SK-N-SH (cell line): ENCODE measurements around the gene BSN. TPM values are rescaled to one million over a fixed set of nuclear protein-coding genes. Genes with fewer than 3 reads are reported as not detected.

Experiments used
- CTCF ChIA-PET: fragments of 300-600, 350-600 bp; formaldehyde crosslinking; extraction: SDS; loops from one replicate; lab custom pipeline; 2021; lab: Yijun Ruan, JAX
- POLR2A ChIA-PET: fragments of 350-600 bp; sonication (Branson Sonifier 250); formaldehyde crosslinking; extraction: SDS; loops from one replicate; lab custom pipeline; 2020; ENCODE audit warnings: antibody characterized with exemption, inconsistent platforms; lab: Yijun Ruan, JAX
- DNase-seq: peaks from one replicate; pipeline ENCODE4 v3.0.0; 2012
- H2AFZ ChIP-seq: fragments of 200-600 bp; sonication (generic); 2 replicates; pipeline ENCODE4 v1.8.1; 2016; ENCODE audit warnings: antibody characterized with exemption, mild to moderate bottlenecking, low read depth
- H3F3A ChIP-seq: fragments of 200-600 bp; sonication (generic); replicated peaks from 2 replicates; pipeline ENCODE3; 2016; ENCODE audit warnings: antibody characterized with exemption, mild to moderate bottlenecking; ENCODE audit not compliant: insufficient read depth
- H3K27ac ChIP-seq, 2 experiments: fragments of 200-500 bp in 1 of 2; fragments of 200-600 bp in 1 of 2; sonication (Bioruptor generic) in 1 of 2; sonication (generic), shearing (Covaris generic) in 1 of 2; 2 replicates each; pipeline versions ENCODE4 v1.5.1 to v1.6.1; 2014 to 2016; ENCODE audit warnings: low read depth in 2 of 2, inconsistent platforms in 1 of 2, low read length in 1 of 2, mild to moderate bottlenecking in 1 of 2, mixed read lengths in 1 of 2
- H3K27me3 ChIP-seq: fragments of 200-600 bp; sonication (generic), shearing (Covaris generic); 2 replicates; pipeline ENCODE4 v1.6.1; 2016; ENCODE audit warnings: mixed run types; ENCODE audit not compliant: insufficient read depth
- H3K36me3 ChIP-seq, 2 experiments: fragments of 200-500 bp in 1 of 2; fragments of 200-600 bp in 1 of 2; sonication (Bioruptor generic) in 1 of 2; sonication (generic) in 1 of 2; replicated peaks in 1 of 2; 2 replicates each; pipeline versions ENCODE3 to v1.5.1; 2014 to 2016; ENCODE audit warnings: low read length in 1 of 2, mild to moderate bottlenecking in 1 of 2; ENCODE audit not compliant: insufficient read depth in 2 of 2, control insufficient read depth in 1 of 2
- H3K4me1 ChIP-seq, 2 experiments: fragments of 200-500 bp in 1 of 2; fragments of 200-600 bp in 1 of 2; sonication (Bioruptor generic) in 1 of 2; sonication (generic), shearing (Covaris generic) in 1 of 2; 2 replicates each; pipeline versions ENCODE4 v1.5.1 to v1.6.1; 2014 to 2016; ENCODE audit warnings: low read depth in 1 of 2, low read length in 1 of 2, mixed run types in 1 of 2; ENCODE audit not compliant: insufficient read depth in 2 of 2, control insufficient read depth in 1 of 2
- H3K4me2 ChIP-seq: fragments of 200-600 bp; sonication (generic), shearing (Covaris generic); 2 replicates; pipeline ENCODE4 v1.6.1; 2017; ENCODE audit warnings: mixed run types
- H3K4me3 ChIP-seq, 2 experiments: fragments of 200-500 bp in 1 of 2; fragments of 200-600 bp in 1 of 2; sonication (Bioruptor generic) in 1 of 2; sonication (generic), shearing (Covaris generic) in 1 of 2; 2 replicates each; pipeline versions ENCODE4 v1.5.1 to v1.8.1; 2014 to 2016; ENCODE audit warnings: low read depth in 2 of 2, inconsistent platforms in 1 of 2, low read length in 1 of 2, mild to moderate bottlenecking in 1 of 2, mixed read lengths in 1 of 2, moderate library complexity in 1 of 2
- H3K79me2 ChIP-seq: fragments of 200-600 bp; sonication (generic); 2 replicates; pipeline ENCODE4 v1.8.1; 2017; ENCODE audit warnings: mild to moderate bottlenecking; ENCODE audit not compliant: insufficient read depth
- H3K9ac ChIP-seq: fragments of 200-600 bp; sonication (generic); 2 replicates; pipeline ENCODE4 v1.6.1; 2017; ENCODE audit warnings: mixed run types
- H3K9me2 ChIP-seq: fragments of 200-600 bp; sonication (generic); 2 replicates; pipeline ENCODE4 v1.6.1; 2017; ENCODE audit warnings: mixed run types
- H3K9me3 ChIP-seq: fragments of 200-600 bp; sonication (generic); 2 replicates; pipeline ENCODE4 v1.6.1; 2017; ENCODE audit warnings: mixed run types, mild to moderate bottlenecking, moderate library complexity
- H4K20me1 ChIP-seq: fragments of 200-600 bp; sonication (generic); 2 replicates; pipeline ENCODE4 v1.6.1; 2017; ENCODE audit warnings: mild to moderate bottlenecking, mixed run types; ENCODE audit not compliant: insufficient read depth
- CHD2 ChIP-seq: fragments of 150-350 bp; IDR thresholded peaks from 2 replicates; pipeline ENCODE4 v1.6.1; 2018; ENCODE audit warnings: low read length; ENCODE audit not compliant: partially characterized antibody
- CTCF ChIP-seq: fragments of 200-600 bp; sonication (generic); IDR thresholded peaks from 2 replicates; pipeline ENCODE4 v1.6.1; 2017; ENCODE audit warnings: antibody characterized with exemption, mild to moderate bottlenecking, moderate library complexity
- EZH2phosphoT487 ChIP-seq: fragments of 200-600 bp; sonication (generic); IDR thresholded peaks from 2 replicates; pipeline ENCODE4 v1.6.1; 2017; ENCODE audit warnings: low read depth, mixed run types, mild to moderate bottlenecking, antibody characterized with exemption, moderate library complexity, borderline replicate concordance
- FOXJ3 ChIP-seq: sonication (generic); formaldehyde crosslinking; IDR thresholded peaks from 2 replicates; pipeline ENCODE4 v1.5.1; 2020; ENCODE audit warnings: mild to moderate bottlenecking, missing genetic modification reagents
- FOXM1 ChIP-seq: IDR thresholded peaks from 2 replicates; pipeline ENCODE4 v1.4.0; 2012; ENCODE audit warnings: low read depth, mild to moderate bottlenecking
- GABPA ChIP-seq: IDR thresholded peaks from 2 replicates; pipeline ENCODE4 v1.4.0; 2012; ENCODE audit warnings: low read depth, mild to moderate bottlenecking
- GATA2 ChIP-seq: sonication (generic); formaldehyde crosslinking; IDR thresholded peaks from 2 replicates; pipeline ENCODE4 v1.5.0; 2020; ENCODE audit warnings: mild to moderate bottlenecking, missing genetic modification reagents
- IRF3 ChIP-seq: fragments of 150-350 bp; IDR thresholded peaks from 2 replicates; pipeline ENCODE4 v1.6.1; 2016; ENCODE audit warnings: mild to moderate bottlenecking, low read depth, low read length
- JUND ChIP-seq: IDR thresholded peaks from 2 replicates; pipeline ENCODE4 v1.4.0; 2012
- MEF2A ChIP-seq: IDR thresholded peaks from 2 replicates; pipeline ENCODE4 v1.4.0; 2012; ENCODE audit warnings: low read depth, borderline replicate concordance
- MXI1 ChIP-seq: IDR thresholded peaks from 2 replicates; pipeline ENCODE4 v1.6.1; 2012; ENCODE audit warnings: mild to moderate bottlenecking, low read depth, low read length, improper control_type of control experiment
- NFIC ChIP-seq: IDR thresholded peaks from 2 replicates; pipeline ENCODE4 v1.4.0; 2012; ENCODE audit warnings: borderline replicate concordance
- NRF1 ChIP-seq: IDR thresholded peaks from 2 replicates; pipeline ENCODE4 v1.6.1; 2012; ENCODE audit warnings: low read depth, mild to moderate bottlenecking, low read length
- PBX3 ChIP-seq: IDR thresholded peaks from 2 replicates; pipeline ENCODE4; 2012
- POLR2AphosphoS5 ChIP-seq: IDR thresholded peaks from 2 replicates; pipeline ENCODE4 v1.6.1; 2012; ENCODE audit warnings: low read depth, low read length
- RAD21 ChIP-seq: IDR thresholded peaks from 2 replicates; pipeline ENCODE4 v1.6.1; 2012; ENCODE audit warnings: mild to moderate bottlenecking, low read length
- RFX5 ChIP-seq: IDR thresholded peaks from 2 replicates; pipeline ENCODE4 v1.6.1; 2012; ENCODE audit warnings: mild to moderate bottlenecking, improper control_type of control experiment, low read length
- SIN3A ChIP-seq: IDR thresholded peaks from 2 replicates; pipeline ENCODE4 v1.6.1; 2012; ENCODE audit warnings: low read depth, mild to moderate bottlenecking, low read length, moderate library complexity, borderline replicate concordance
- TEAD4 ChIP-seq: IDR thresholded peaks from 2 replicates; pipeline ENCODE4 v1.4.0; 2012; ENCODE audit warnings: mild to moderate bottlenecking, borderline replicate concordance; ENCODE audit not compliant: insufficient read depth
- USF1 ChIP-seq: IDR thresholded peaks from 2 replicates; pipeline ENCODE4 v1.4.0; 2012; ENCODE audit warnings: low read depth, borderline replicate concordance
- YY1 ChIP-seq: IDR thresholded peaks from 2 replicates; pipeline ENCODE4 v1.4.0; 2012; ENCODE audit warnings: low read depth, mild to moderate bottlenecking
- ZBTB33 ChIP-seq: IDR thresholded peaks from 2 replicates; pipeline ENCODE4 v1.4.0; 2012; ENCODE audit warnings: low read depth, borderline replicate concordance
- WGBS: methylation state at CpG from one replicate; pipeline ENCODE4 v1.1.6; 2017; ENCODE audit warnings: low lambda C conversion rate; 5-methylcytosine and 5-hydroxymethylcytosine counted together
- polyA plus RNA-seq, 3 experiments: library from polyadenylated mRNA; depleted of rRNA; stranded (reverse); fragments of >200 nt; gene quantifications; 2 replicates each; pipeline ENCODE4 v1.2.3, GENCODE V29; 2012

Gene BSN
- polyA plus RNA-seq, 1 of the 3 experiments (the other 2 are of a cell fraction) = 0.07 TPM

GRCh38 chr3:49716169-49716568 lies 161.9 kb downstream of the BSN start:
- ChIA-PET POLR2A (no interaction called here), CTCF (interaction anchor here (7.9 kb wide), 1 partner anchor 14 kb away, joined by 76 read pairs; no protein-coding TSS in a partner anchor)
- Histone ChIP-seq H3K27me3 (no peaks in the 10 kb centered on the region), H3K4me2 (no peak overlapping the region)
- TF ChIP-seq SIN3A = no peak
- TF ChIP-seq POLR2AphosphoS5 = no peak
- TF ChIP-seq RAD21 = no peak
- no peak for TF ChIP-seq FOXJ3 (CRISPR knock-in tag)
- no peak for TF ChIP-seq JUND
- TF ChIP-seq RFX5 = no peak
- TF ChIP-seq NRF1 = no peak
- TF ChIP-seq EZH2phosphoT487 = no peak
- TF ChIP-seq GATA2 (CRISPR knock-in tag) = no peak
- TF ChIP-seq IRF3 = no peak
- no peak for TF ChIP-seq CHD2
- no peak for TF ChIP-seq GABPA
- no peak for TF ChIP-seq NFIC
- TF ChIP-seq, all 33 proteins: peak for 0
- no peak overlapping the region for H2AFZ ChIP-seq
- H3K4me3 ChIP-seq = no peak overlapping the region
- H3K4me1 ChIP-seq = peaks cover 0 to 12% of the 10 kb centered on the region in 2 experiments; a peak in 1 of 4 replicates
- peaks cover 2 to 24% of the 10 kb centered on the region in 2 experiments for H3K36me3 ChIP-seq
- H3K9ac ChIP-seq = no peak overlapping the region
- peaks cover 6% of the 10 kb centered on the region for H3F3A ChIP-seq
- no peak overlapping the region for H3K27ac ChIP-seq
- peak; percentile 4 for DNase-seq
- no peaks in the 10 kb centered on the region for H3K79me2 ChIP-seq
- no peaks in the 10 kb centered on the region for H3K9me3 ChIP-seq
- H4K20me1 ChIP-seq = no peaks in the 10 kb centered on the region
- H3K9me2 ChIP-seq = no peaks in the 10 kb centered on the region
- no CpG with 5 or more reads among the region's 7 CpGs for WGBS

GRCh38 chr3:49716691-49717210 lies 162.5 kb downstream of the BSN start:
- CTCF ChIA-PET = interaction anchor here (1.1 to 7.9 kb wide), 2 partner anchors 14 to 123 kb away, joined by 4 to 76 read pairs; no protein-coding TSS in a partner anchor
- TF ChIP-seq FOXM1 (no peak), CTCF (no peak), CHD2 (no peak), MEF2A (no peak), GATA2 (CRISPR knock-in tag) (no peak), MXI1 (no peak), ZBTB33 (no peak), NFIC (no peak), YY1 (no peak), PBX3 (no peak), USF1 (no peak), NRF1 (no peak), GABPA (no peak), FOXJ3 (CRISPR knock-in tag) (no peak), TEAD4 (no peak)

More at GRCh38 chr3:49716691-49717210, 162.5 kb downstream of the BSN start:
- POLR2A ChIA-PET = no interaction called here
- Histone ChIP-seq H3K9ac (no peak overlapping the region), H3K4me3 (no peak overlapping the region), H3K36me3 (peaks cover 0 to 30% of the 10 kb centered on the region in 2 experiments), H3K79me2 (no peaks in the 10 kb centered on the region), H4K20me1 (no peaks in the 10 kb centered on the region), H3K9me2 (no peaks in the 10 kb centered on the region), H3K4me1 (peaks cover 0 to 12% of the 10 kb centered on the region in 2 experiments; a peak in 1 of 4 replicates), H3K9me3 (no peaks in the 10 kb centered on the region), H3K4me2 (no peak overlapping the region), H3K27me3 (no peaks in the 10 kb centered on the region), H3K27ac (no peak overlapping the region), H3F3A (peaks cover 6% of the 10 kb centered on the region), H2AFZ (no peak overlapping the region)
- 100% methylated on average over 8 of the region's 16 CpGs for WGBS
- peak; percentile 12 for DNase-seq
